ENCODE measurements around the gene SUSD2. TPM values are rescaled to one million over a fixed set of nuclear protein-coding genes. Genes with fewer than 3 reads are reported as not detected.
"Not testable (repeated sequence)": the region's sequence is repeated elsewhere in the genome, so short reads cannot be mapped to it uniquely, and the experiment has no call there.

SUSD2 gene
- total RNA-seq, 2 experiments from 2014 or later = 1.0 to 1.1 TPM

GRCh38 chr22:24205438-24206195, 24.3 kb downstream of the SUSD2 start:
- no peaks in the 10 kb centered on the region for H3K36me3 Mint-ChIP-seq (ENCODE audit: low read depth)
- POLR2A ChIA-PET = interaction anchor here (0.9 kb wide), 1 partner anchor 26 kb away, joined by 6 read pairs; no protein-coding TSS in a partner anchor
- H3K4me3 Mint-ChIP-seq = no peak overlapping the region
- peaks cover 2% of the 10 kb centered on the region for H3K9me3 Mint-ChIP-seq
- H3K4me1 Mint-ChIP-seq = peaks cover 40% of the 10 kb centered on the region
- H3K27me3 Mint-ChIP-seq = peaks cover 2% of the 10 kb centered on the region
- CTCF ChIA-PET = no interaction called here
- no peak for DNase-seq
- no peak overlapping the region for H3K27ac Mint-ChIP-seq

GRCh38 chr22:24206460-24207263, 25.4 kb downstream of the SUSD2 start:
- POLR2A ChIA-PET = interaction anchor here (0.6 kb wide), 1 partner anchor 31 kb away, joined by 7 read pairs; no protein-coding TSS in a partner anchor
- H3K36me3 Mint-ChIP-seq (ENCODE audit: low read depth); DNase-seq; H3K4me3 Mint-ChIP-seq; CTCF ChIA-PET; H3K27me3 Mint-ChIP-seq; H3K9me3 Mint-ChIP-seq: not testable (repeated sequence)
- Mint-ChIP-seq H3K4me1 (peaks cover 37% of the 10 kb centered on the region), H3K27ac (peak overlapping the region; percentile 80)

- H3K4me1 Mint-ChIP-seq = peaks cover 37% of the 10 kb centered on the region
- H3K27ac Mint-ChIP-seq = peak overlapping the region; percentile 80
- no peak for DNase-seq
- H3K9me3 Mint-ChIP-seq = peaks cover 2% of the 10 kb centered on the region
- POLR2A ChIA-PET = no interaction called here
- peaks cover 3% of the 10 kb centered on the region for H3K27me3 Mint-ChIP-seq
- peak overlapping the region; percentile 28 for H3K4me3 Mint-ChIP-seq
- CTCF ChIA-PET = no interaction called here
- H3K36me3 Mint-ChIP-seq (ENCODE audit: low read depth) = no peaks in the 10 kb centered on the region
Measured at GRCh38 chr22:24207264-24208011, 26.2 kb downstream of the SUSD2 start.

GRCh38 chr22:24208012-24208749, 26.9 kb downstream of the SUSD2 start:
- POLR2A ChIA-PET = interaction anchor here (0.6 kb wide), 1 partner anchor 211 kb away, joined by 3 read pairs; no protein-coding TSS in a partner anchor
- no peaks in the 10 kb centered on the region for H3K36me3 Mint-ChIP-seq (ENCODE audit: low read depth)
- peaks cover 3% of the 10 kb centered on the region for H3K27me3 Mint-ChIP-seq
- CTCF ChIA-PET = no interaction called here
- peaks cover 2% of the 10 kb centered on the region for H3K9me3 Mint-ChIP-seq
- H3K4me3 Mint-ChIP-seq = peak overlapping the region; percentile 28
- no peak for DNase-seq
- peak overlapping the region; percentile 80 for H3K27ac Mint-ChIP-seq
- H3K4me1 Mint-ChIP-seq = peaks cover 37% of the 10 kb centered on the region

- H3K27me3 Mint-ChIP-seq = peaks cover 3% of the 10 kb centered on the region
- DNase-seq = no peak
- no peaks in the 10 kb centered on the region for H3K36me3 Mint-ChIP-seq (ENCODE audit: low read depth)
- ChIA-PET POLR2A (interaction anchor here (0.6 kb wide), 1 partner anchor 212 kb away, joined by 3 read pairs; no protein-coding TSS in a partner anchor), CTCF (interaction anchor here (0.6 to 0.8 kb wide), 3 partner anchors 11 to 43 kb away, joined by 4 to 5 read pairs (median 4); no protein-coding TSS in a partner anchor)
- H3K27ac Mint-ChIP-seq = no peak overlapping the region
- no peak overlapping the region for H3K4me3 Mint-ChIP-seq
- peaks cover 2% of the 10 kb centered on the region for H3K9me3 Mint-ChIP-seq
- peaks cover 34% of the 10 kb centered on the region for H3K4me1 Mint-ChIP-seq
Measured at GRCh38 chr22:24209016-24209415, 27.7 kb downstream of the SUSD2 start.

GRCh38 chr22:24209687-24210086, 28.4 kb downstream of the SUSD2 start:
- no peak for DNase-seq
- Mint-ChIP-seq H3K27me3 (peaks cover 2% of the 10 kb centered on the region), H3K4me3 (no peak overlapping the region), H3K9me3 (peaks cover 2% of the 10 kb centered on the region), H3K27ac (no peak overlapping the region), H3K36me3 (ENCODE audit: low read depth) (no peaks in the 10 kb centered on the region), H3K4me1 (peaks cover 34% of the 10 kb centered on the region)
- CTCF ChIA-PET = interaction anchor here (0.8 to 1.2 kb wide), 3 partner anchors 10 to 53 kb away, joined by 3 to 4 read pairs (median 4); no protein-coding TSS in a partner anchor
- POLR2A ChIA-PET = no interaction called here

- H3K36me3 Mint-ChIP-seq (ENCODE audit: low read depth); H3K27ac Mint-ChIP-seq; DNase-seq; H3K9me3 Mint-ChIP-seq; H3K27me3 Mint-ChIP-seq; POLR2A ChIA-PET; H3K4me3 Mint-ChIP-seq: not testable (repeated sequence)
- CTCF ChIA-PET = interaction anchor here (1.0 to 1.2 kb wide), 2 partner anchors 11 to 54 kb away, joined by 3 to 4 read pairs; no protein-coding TSS in a partner anchor
- peaks cover 30% of the 10 kb centered on the region for H3K4me1 Mint-ChIP-seq
Measured at GRCh38 chr22:24210409-24210808, 29.1 kb downstream of the SUSD2 start.

GRCh38 chr22:24211716-24212115, 30.4 kb downstream of the SUSD2 start:
- POLR2A ChIA-PET; H3K36me3 Mint-ChIP-seq (ENCODE audit: low read depth); H3K27ac Mint-ChIP-seq; H3K9me3 Mint-ChIP-seq; H3K27me3 Mint-ChIP-seq; H3K4me3 Mint-ChIP-seq; DNase-seq: not testable (repeated sequence)
- CTCF ChIA-PET = interaction anchor here (1.0 to 1.2 kb wide), 3 partner anchors 11 to 35 kb away, joined by 4 read pairs; no protein-coding TSS in a partner anchor
- H3K4me1 Mint-ChIP-seq = peaks cover 21% of the 10 kb centered on the region

- POLR2A ChIA-PET; H3K36me3 Mint-ChIP-seq (ENCODE audit: low read depth); DNase-seq; H3K27me3 Mint-ChIP-seq; H3K9me3 Mint-ChIP-seq; H3K27ac Mint-ChIP-seq; H3K4me1 Mint-ChIP-seq; H3K4me3 Mint-ChIP-seq: not testable (repeated sequence)
- CTCF ChIA-PET = interaction anchor here (0.7 to 3.5 kb wide), 3 partner anchors 17 to 319 kb away, joined by 3 to 15 read pairs (median 4); partner anchors contain the start of gene MIF
Measured at GRCh38 chr22:24213111-24213510, 31.8 kb downstream of the SUSD2 start.

- no peak for DNase-seq
- no peaks in the 10 kb centered on the region for H3K36me3 Mint-ChIP-seq (ENCODE audit: low read depth)
- no peaks in the 10 kb centered on the region for H3K4me1 Mint-ChIP-seq
- H3K4me3 Mint-ChIP-seq = no peak overlapping the region
- no peaks in the 10 kb centered on the region for H3K9me3 Mint-ChIP-seq
- no peak overlapping the region for H3K27ac Mint-ChIP-seq
- H3K27me3 Mint-ChIP-seq = peaks cover 3% of the 10 kb centered on the region
- ChIA-PET CTCF (interaction anchor here (0.9 to 3.5 kb wide), 9 partner anchors 11 to 29 kb away, joined by 3 to 15 read pairs (median 3); no protein-coding TSS in a partner anchor), POLR2A (no interaction called here)
Measured at GRCh38 chr22:24214467-24215285, 33.4 kb downstream of the SUSD2 start.

GRCh38 chr22:24216541-24217209, 35.4 kb downstream of the SUSD2 start:
- DNase-seq = no peak
- ChIA-PET POLR2A (no interaction called here), CTCF (interaction anchor here (1.2 to 3.5 kb wide), 5 partner anchors 9 to 26 kb away, joined by 3 to 15 read pairs (median 6); no protein-coding TSS in a partner anchor)
- H3K4me1 Mint-ChIP-seq = no peaks in the 10 kb centered on the region
- no peaks in the 10 kb centered on the region for H3K9me3 Mint-ChIP-seq
- H3K4me3 Mint-ChIP-seq = no peak overlapping the region
- no peaks in the 10 kb centered on the region for H3K36me3 Mint-ChIP-seq (ENCODE audit: low read depth)
- H3K27me3 Mint-ChIP-seq = peaks cover 3% of the 10 kb centered on the region
- H3K27ac Mint-ChIP-seq = no peak overlapping the region
